Progenitor cell of endocrine pancreas (in vitro differentiated cells): ENCODE data around the gene PSMC3IP. TPM values are rescaled to one million over a fixed set of nuclear protein-coding genes. Genes with fewer than 3 reads are reported as not detected.
A peak's percentile ranks its signal among the peaks of the same experiment; 100 is the strongest.

Experiments
- DNase-seq: peaks from one replicate; pipeline ENCODE4 v3.0.0; 2021; ENCODE audit warnings: low spot score; ENCODE audit not compliant: unreplicated experiment
- H3K27ac Mint-ChIP-seq: 2 replicates; pipeline ENCODE4 v1.8.0; 2021; ENCODE audit warnings: mild to moderate bottlenecking, moderate library complexity, mixed read lengths
- H3K27me3 Mint-ChIP-seq: 2 replicates; pipeline ENCODE4 v1.8.0; 2021; ENCODE audit warnings: mixed read lengths
- H3K36me3 Mint-ChIP-seq: 2 replicates; pipeline ENCODE4 v1.8.0; 2022; ENCODE audit warnings: mixed read lengths; ENCODE audit not compliant: insufficient read depth
- H3K4me1 Mint-ChIP-seq: 2 replicates; pipeline ENCODE4 v1.8.0; 2021; ENCODE audit warnings: low read depth, mixed read lengths
- H3K4me3 Mint-ChIP-seq: 2 replicates; pipeline ENCODE4 v1.8.0; 2021; ENCODE audit warnings: low read depth, mild to moderate bottlenecking, moderate library complexity, mixed read lengths
- H3K9me3 Mint-ChIP-seq: 2 replicates; pipeline ENCODE4 v1.8.0; 2021; ENCODE audit warnings: low read depth, mixed read lengths
- CTCF ChIP-seq: fragments of 200-600 bp; sonication (generic); IDR thresholded peaks from one replicate; pipeline ENCODE4 v1.5.0; 2021; ENCODE audit warnings: antibody characterized with exemption, mild to moderate bottlenecking; ENCODE audit not compliant: unreplicated experiment
- total RNA-seq: library from RNA; stranded (reverse); gene quantifications from 2 replicates; pipeline ENCODE4 v1.2.1, GENCODE V29; 2021

PSMC3IP gene
- total RNA-seq, 1 donor from 2014 or later, result 19.6 TPM

GRCh38 chr17:42591411-42591810 is 13.9 kb upstream of the PSMC3IP start:
- no peak for TF ChIP-seq CTCF
- peaks cover 13% of the 10 kb centered on the region for H3K36me3 Mint-ChIP-seq

GRCh38 chr17:42590886-42591285 is 13.4 kb upstream of the PSMC3IP start:
- peaks cover 11% of the 10 kb centered on the region for H3K36me3 Mint-ChIP-seq
- no peak overlapping the region for H3K4me3 Mint-ChIP-seq
- DNase-seq, result no peak
- no peak overlapping the region for H3K27ac Mint-ChIP-seq
- no peaks in the 10 kb centered on the region for H3K4me1 Mint-ChIP-seq
- no peaks in the 10 kb centered on the region for H3K27me3 Mint-ChIP-seq
- no peak for TF ChIP-seq CTCF
- H3K9me3 Mint-ChIP-seq, result no peaks in the 10 kb centered on the region

More at GRCh38 chr17:42591411-42591810, 13.9 kb upstream of the PSMC3IP start:
- no peaks in the 10 kb centered on the region for H3K27me3 Mint-ChIP-seq
- DNase-seq, result no peak
- H3K4me1 Mint-ChIP-seq, result no peaks in the 10 kb centered on the region
- no peak overlapping the region for H3K27ac Mint-ChIP-seq
- no peaks in the 10 kb centered on the region for H3K9me3 Mint-ChIP-seq
- H3K4me3 Mint-ChIP-seq, result no peak overlapping the region

- Mint-ChIP-seq H3K4me3 (no peak overlapping the region), H3K36me3 (peaks cover 20% of the 10 kb centered on the region), H3K9me3 (no peaks in the 10 kb centered on the region), H3K27me3 (no peaks in the 10 kb centered on the region), H3K27ac (peak overlapping the region; percentile 28), H3K4me1 (no peaks in the 10 kb centered on the region)
- DNase-seq, result no peak
- TF ChIP-seq CTCF, result no peak
These were observed 9.1 kb upstream of the PSMC3IP start for GRCh38 chr17:42586514-42587230.

DNA sequence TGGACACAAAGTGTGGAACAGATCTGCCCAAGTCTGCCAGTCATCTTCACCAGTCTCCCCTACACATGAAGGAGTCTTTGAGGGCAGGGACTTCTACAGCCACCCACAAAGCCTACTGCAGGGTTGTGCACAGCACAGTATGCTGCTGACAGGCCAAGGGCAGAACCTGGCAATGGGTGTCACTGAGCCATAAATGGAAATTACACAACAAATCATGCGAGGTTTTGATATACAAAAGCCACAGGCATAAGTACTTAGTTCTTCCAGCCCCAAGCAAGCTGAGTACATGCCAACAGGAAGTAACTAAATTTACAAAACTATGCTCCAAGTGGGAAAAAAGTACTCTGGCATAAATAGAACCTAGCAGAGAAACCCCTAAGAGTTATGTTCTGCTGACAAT is 7.8 kb upstream of the PSMC3IP start:
- no peaks in the 10 kb centered on the region for H3K4me1 Mint-ChIP-seq
- peaks cover 17% of the 10 kb centered on the region for H3K36me3 Mint-ChIP-seq
- no peak for TF ChIP-seq CTCF
- H3K4me3 Mint-ChIP-seq, result no peak overlapping the region
- H3K27me3 Mint-ChIP-seq, result no peaks in the 10 kb centered on the region
- no peaks in the 10 kb centered on the region for H3K9me3 Mint-ChIP-seq
- peak overlapping the region; percentile 52 for H3K27ac Mint-ChIP-seq
- no peak for DNase-seq

DNA sequence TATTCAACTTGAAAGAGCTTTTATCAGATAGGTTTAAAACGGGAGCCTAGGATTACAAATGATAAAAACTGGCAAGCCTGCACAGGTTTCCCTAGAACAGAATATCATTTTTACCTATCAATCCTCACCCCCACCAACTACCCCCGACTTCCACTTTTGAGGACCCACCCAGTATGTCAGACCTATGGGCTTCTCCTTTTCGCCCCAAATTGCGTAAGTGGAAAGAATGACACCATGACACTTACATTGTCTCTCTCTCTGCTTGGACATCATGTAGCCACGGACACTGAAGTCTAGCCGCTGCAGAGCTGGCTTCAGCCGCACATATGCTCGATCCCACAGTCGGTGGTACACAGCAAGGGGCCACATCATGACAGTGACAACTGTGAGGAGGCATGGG is 7.4 kb upstream of the PSMC3IP start:
- TF ChIP-seq CTCF, result no peak
- Mint-ChIP-seq H3K27me3 (no peaks in the 10 kb centered on the region), H3K36me3 (peaks cover 16% of the 10 kb centered on the region), H3K27ac (peak overlapping the region; percentile 52), H3K4me3 (no peak overlapping the region), H3K9me3 (no peaks in the 10 kb centered on the region), H3K4me1 (no peaks in the 10 kb centered on the region)
- no peak for DNase-seq
